ENCODE results near the gene RTL10.
A peak's percentile ranks its signal among the peaks of the same experiment; 100 is the strongest.

Gene RTL10, protein sequence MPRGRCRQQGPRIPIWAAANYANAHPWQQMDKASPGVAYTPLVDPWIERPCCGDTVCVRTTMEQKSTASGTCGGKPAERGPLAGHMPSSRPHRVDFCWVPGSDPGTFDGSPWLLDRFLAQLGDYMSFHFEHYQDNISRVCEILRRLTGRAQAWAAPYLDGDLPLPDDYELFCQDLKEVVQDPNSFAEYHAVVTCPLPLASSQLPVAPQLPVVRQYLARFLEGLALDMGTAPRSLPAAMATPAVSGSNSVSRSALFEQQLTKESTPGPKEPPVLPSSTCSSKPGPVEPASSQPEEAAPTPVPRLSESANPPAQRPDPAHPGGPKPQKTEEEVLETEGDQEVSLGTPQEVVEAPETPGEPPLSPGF

DNA sequence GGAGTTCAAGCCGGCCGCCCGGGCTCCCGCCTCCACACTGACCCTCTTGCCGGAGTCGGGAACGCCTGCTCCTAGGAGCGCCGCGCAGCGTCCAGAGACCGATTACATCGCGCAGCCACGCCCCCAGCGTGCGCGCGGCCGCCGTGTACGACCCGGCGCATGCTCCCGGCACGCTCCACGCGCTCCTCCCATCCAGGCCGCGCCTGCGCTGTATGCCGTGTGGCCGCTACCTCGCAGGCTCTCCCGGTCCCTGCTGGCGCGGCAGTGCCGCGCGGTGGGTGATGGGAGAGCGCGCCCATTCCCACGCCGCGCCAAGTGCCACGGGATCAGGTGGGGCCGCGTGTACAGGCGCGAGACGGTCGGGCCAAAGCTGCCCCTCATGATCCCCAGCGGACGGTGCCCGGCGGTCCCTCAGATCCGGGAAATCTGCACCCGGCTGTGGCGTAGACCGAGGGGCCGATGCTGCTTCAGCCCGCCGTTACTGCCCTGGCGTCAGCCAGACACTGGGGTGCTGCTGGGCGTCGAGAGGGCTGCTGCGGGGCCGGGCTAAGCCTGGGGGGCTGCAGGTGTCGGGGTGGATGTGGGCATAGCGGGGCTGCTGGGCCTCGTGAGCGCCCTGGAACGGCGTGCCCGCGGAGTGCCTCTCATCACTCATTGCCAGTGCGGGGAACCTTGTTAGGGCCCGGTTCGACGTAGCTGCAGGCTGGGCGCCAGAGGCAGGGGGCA, at the start of gene RTL10, which contains the start of gene GNB1L:
RTL10 (minus strand) TSS at position 97 of the 726 bp plus-strand sequence. CDS start 2,613 bp downstream, outside the sequence.
GNB1L (minus strand) TSS at position 97 of the 726 bp plus-strand sequence. CDS start 33,519 bp downstream, outside the sequence.
- peak; percentile 85 to 92 for DNase-seq (ENCODE audit: low read depth in 2 of 2)

DNA sequence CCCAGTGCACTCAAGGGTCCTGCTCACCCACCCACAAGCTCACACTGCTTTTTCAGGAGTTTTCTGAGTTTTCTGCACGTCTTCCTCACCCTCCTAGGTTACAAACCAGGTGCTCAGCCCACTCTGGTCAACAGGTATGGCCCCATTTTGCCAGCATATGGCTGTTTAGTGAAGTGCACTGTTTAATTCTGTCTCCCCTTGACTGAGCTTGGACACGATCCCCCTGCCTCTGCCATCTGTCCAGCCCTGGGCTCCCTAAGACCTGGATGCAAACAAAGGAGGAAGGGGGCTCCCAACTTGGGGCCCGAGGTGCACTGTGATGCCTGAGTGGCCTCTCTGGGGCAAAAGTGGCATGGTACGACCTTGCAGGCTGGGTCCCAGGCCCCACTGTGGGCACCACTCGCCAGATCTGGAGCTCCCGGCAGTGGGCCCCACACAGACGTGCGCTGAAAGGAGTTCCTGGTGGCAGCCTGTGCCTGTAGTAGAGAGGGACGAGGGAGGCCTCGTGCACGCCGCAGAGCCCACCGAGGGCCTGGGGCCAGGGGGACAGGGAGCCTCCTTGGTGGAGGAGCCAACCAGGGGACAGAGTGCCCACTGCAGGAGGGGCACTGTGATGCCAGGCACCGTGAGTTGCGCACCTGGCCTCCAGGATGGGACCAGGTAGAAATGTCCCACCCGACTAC, 49.6 kb upstream of the RTL10 start:
- DNase-seq (ENCODE audit: low read depth in 2 of 2) = no peak

DNA sequence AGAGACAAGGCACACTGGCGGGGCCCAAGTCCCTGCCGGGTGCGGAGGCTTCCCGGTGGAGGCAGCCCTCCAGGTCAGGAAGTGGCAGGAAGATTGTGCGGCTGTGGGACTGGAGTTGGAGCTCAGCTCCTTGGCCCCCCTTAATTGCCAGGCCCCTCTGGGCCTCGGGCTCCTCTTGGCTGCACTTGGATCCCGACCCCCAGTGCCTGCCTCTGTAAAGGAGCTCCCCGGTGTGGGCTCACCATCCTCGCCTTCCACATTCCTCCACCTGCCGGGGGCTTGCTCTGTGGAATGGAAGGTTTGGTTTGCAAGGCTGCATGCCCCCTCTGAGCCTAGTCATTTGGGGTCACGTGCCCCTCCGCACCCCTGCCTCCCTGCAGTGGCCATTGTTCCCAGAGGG, 48.8 kb upstream of the RTL10 start:
- no peak for DNase-seq (ENCODE audit: low read depth in 2 of 2)

DNA sequence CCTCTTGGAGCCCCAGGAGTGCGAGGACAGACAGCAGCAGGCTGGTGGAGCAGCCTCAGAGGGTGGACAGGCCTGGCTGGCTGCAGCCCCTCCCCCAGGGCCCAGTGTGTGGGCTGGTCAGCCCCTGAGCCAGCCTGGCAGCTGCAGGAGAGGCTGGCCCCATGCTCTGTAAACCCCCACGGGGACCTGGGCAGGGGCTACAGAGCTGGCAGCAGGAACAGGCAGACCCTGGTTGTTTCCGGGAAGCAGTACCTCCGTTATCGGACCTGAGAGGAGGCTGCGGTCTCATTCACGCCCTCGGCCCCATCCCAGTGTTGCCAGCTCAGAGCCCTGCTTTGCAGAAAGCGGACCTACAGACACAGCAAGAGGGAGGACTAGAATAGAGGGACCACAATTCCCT, 48.4 kb upstream of the RTL10 start:
- DNase-seq (ENCODE audit: low read depth in 2 of 2) = no peak

DNA sequence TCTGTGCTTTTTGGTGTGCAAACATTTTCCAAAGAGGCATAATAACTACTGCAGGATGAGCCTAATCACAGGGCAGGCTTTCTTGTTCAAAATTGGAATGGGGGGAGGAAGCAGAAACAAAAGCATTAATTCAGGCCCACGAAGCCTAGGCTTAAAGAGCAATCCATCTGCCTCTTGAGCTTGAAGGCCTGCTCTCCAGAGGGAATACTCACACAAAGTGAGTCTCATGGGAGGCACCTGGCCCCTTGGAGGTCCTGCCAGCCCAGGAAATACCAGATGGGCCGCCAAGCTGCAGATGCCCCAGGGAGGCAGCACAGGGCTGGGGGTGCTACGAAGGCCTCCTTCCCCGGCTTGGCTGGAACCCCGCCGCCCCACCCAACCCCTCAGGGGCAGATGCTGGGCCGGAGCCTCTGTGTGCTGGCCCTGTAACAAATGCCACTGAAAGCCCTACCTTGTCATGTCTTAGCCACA, 47.6 kb upstream of the RTL10 start:
- DNase-seq (ENCODE audit: low read depth in 2 of 2) = no peak

DNA sequence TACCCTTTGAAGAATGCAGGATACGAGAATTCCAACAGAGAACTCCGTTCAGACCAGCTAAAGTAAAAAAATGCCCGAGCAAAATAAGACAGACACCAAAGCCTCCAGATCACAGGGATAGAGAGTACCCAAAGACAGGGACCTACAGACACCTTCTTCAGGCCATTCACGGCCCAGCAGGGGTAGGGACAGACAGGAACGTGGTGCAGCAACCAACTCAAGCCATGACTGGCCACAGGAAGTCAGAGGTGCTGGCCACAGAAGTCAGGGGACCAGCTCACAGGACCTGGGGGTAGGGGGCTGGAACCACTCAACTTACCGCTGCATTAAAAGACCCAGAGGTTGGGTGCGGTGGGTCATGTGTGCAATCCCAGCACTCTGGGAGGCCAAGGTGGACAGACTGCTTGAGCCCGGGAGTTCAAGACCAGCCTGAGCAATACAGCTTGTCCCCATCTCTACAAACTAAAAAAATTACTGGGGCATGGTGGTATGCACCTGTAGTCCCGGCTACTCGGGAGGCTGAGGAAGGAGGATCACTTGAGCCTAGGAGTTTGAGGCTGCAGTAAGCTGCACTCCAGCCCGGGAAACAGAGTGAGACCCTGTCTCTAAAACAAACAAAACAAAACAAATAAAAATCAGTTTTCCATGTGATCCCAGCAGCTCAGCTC, 47.0 kb upstream of the RTL10 start:
- no peak for DNase-seq (ENCODE audit: low read depth in 2 of 2)

DNA sequence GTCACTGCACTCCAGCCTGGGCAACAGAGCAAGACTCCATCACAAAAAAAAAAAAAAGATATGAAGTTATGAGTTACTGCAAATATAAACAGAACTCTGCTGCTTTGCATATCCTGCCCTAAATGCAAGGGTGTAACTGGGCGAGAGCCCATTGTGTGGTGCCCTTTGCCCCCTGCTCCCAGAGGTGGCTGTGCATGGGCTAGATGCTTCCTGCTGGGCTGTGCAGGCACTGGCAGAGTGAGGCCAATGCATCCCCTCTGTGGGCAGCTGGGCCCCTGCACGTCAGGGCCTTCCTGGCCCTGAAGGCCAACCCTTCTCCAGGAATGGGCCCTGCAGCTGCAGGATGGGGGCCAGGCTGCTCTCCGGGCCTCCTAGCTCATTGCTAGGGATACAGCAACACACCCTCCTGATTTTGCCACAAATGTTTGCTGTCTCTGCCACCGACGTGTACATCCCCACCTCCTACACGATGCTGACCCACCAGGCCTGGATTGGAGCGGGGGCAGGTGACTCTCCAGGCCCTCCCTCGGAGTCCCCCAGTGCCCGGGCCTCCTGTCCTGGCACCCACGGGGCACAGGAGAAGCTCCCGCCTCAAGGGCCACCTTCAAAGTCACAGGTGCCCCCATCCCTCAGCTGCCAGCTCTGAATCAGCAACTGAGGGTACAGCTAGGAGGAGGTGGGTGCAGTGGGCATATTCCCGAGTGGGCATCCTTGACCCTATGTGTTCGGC, 46.2 kb upstream of the RTL10 start:
- no peak for DNase-seq (ENCODE audit: low read depth in 2 of 2)

DNA sequence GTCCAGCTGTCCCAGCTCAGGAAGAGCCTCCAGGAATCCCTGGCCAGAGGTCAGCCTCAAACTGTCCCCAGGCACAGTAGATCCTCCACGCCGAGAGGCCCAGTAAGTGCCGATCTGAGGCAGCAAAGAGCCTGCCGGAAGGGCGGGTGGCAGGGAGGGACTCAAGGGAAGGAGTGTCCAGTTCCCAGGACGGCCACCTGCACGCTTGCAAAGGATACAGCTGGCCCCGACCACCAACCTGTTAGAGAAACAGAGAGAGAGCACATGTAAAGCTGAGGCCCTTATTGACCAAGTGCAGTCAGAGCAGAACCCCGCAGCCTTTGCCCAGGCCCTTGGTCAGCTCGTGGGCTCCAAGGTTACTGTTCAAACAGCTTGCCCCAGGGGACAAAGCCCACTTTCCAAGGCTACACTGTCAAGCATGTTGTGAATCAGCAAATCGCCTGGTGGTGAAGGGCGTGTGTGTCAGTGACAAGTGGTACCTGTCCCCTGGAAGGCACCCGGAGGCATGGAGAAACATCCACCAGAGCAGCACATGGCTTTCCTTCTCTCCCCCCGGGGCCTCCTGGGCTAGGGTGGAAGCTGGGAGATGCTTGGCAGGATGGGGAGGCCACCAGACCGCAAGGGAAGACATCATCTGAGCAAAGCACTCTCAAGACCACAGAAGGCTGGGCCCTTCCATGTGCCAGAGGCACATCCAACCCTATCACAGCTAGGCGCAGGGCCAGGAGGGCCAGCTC, 44.3 kb upstream of the RTL10 start:
- no peak for DNase-seq (ENCODE audit: low read depth in 2 of 2)

DNA sequence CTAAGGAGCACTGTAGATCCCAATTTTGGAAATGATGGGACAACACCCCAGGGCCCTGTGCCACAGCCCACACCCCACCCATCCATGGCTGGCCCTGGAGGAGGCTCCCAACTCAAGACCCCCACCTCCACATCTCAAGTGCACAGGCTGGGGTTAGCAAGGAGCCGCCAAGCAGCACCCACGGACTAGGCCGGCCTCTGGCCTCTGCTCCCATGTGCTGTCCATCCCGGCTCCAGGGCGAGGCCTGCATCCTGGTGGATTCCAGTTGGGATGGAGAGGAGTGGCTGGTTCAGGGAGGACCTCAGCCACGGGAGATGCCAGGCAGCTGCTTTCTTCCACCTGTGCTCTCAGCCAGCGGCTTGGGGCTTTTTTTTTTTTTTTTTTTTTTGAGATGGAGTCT, 43.5 kb upstream of the RTL10 start:
- no peak for DNase-seq (ENCODE audit: low read depth in 2 of 2)

DNA sequence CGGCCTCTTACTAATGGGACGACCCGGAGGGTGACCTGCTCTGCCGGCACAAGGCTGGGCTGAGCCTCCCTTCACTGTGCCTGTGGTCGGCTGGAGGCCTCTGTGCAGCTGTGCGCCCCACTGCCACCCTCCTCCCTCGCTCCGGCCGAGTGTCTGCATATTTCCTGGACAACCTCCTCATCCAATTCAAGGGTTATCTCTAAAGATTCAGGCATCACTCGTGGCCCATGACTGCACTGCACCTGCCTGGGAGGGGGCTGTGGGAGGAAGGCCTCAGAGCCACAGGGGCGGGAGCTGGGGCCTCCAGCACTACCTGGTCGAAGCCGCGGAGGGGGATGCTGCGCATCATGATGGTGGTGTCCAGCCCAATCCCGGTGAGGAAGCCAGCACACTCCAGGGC, 43.1 kb upstream of the RTL10 start:
- no peak for DNase-seq (ENCODE audit: low read depth in 2 of 2)

DNA sequence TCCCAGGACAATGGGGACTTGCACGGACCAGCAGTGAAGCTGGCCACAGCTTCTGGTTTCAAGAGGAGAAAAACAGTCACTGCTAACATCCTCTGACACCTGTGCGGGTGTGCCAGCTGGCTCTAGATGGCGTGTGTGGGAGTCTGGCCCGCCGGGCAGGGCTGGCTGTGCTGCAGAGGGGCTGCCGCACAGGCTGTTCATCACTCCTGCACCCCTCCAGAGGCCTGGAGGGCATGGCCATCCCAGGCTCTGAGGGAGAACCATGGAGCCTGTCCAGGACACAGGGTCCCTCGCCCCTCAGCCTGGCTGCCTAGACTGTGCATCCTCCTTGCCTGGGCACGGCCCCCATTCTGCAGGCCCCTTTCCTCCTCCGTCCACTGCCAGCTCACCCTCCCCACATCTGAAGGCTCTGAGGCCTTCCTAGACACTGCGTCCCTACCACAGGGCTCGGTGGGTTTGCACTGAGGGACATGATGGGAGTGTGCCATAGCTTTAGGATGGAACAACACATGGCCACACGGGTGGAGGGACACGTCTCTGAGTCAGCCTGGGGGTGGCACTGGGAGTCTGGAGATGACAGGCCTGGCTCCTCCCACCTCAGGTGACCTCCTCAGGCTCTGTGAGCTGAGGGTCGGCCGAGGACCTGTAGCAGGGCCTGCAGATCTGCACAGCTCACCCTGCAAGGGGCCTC, 42.1 kb upstream of the RTL10 start:
- DNase-seq (ENCODE audit: low read depth in 2 of 2) = no peak

DNA sequence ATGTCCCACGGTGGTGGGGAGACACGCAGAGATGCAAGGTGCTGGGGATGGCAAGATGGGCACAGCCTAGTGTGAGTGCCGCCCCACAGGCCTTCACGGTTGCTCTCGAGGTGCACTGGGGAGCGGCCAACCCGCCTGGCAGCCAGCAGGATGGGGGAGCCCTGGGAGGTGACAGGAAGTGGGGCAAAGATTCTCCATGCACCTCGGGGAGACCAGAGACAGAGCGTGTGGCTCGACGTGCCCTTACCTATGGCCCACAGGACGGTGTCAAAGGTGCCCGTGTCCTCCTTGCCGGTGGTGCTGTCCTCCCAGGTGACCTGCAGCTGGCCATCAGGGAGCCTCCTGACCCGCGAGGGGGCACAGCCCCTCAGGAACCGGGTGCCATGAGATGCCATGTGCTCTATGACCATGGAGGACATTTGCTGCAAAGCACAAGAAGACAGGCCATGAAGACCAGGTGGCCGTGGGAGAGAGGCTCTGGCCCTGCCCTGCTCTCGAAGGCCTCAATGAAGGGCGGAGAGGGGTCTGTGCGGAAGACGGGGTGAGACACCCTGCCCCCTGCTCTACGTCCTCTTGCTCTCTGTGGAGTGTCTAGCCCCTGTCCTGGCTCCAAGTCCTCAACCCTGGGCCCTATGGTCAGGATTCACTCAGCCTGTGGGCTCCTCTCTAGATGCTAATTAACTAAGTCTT, 40.6 kb upstream of the RTL10 start:
- DNase-seq (ENCODE audit: low read depth in 2 of 2) = no peak

DNA sequence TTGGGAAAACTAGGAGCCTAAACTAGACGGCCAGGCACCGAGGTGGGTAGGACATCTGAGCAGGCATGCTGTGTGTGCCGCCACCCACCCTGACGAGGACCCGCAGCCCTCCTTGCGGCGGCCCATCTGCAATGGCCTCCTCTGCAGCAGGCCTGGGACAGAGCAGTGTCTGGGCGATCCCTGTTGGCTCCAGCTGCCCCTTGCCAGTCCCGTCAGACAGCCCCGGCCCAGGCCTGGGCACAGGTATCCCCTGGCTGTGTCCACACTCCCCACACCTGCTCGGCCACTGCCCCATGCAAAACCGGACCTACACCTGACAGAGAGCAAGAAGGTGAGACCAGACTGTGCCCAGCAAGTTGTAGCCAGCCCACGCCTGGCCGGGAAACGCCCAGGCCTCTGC, 38.7 kb upstream of the RTL10 start:
- no peak for DNase-seq (ENCODE audit: low read depth in 2 of 2)

DNA sequence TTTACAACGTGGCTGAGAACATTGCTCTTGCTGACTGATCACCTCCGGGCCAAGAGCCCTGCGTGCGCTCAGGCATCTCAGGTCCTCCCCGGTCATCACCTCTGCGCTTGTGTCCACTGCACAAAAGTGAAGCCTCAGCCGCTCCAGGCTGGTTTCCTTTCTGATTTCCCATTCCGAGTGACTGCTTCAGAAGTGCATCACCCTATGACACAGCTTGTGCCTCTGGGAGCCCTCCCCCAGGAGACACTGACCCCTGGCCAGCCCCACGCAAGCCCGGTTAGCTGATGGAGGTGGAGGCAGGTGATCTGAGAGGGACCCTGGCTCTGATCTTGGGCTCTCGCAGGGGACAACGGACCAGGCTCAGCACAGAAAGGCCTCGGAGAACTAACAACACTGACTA, 38.3 kb upstream of the RTL10 start:
- DNase-seq (ENCODE audit: low read depth in 2 of 2) = no peak

DNA sequence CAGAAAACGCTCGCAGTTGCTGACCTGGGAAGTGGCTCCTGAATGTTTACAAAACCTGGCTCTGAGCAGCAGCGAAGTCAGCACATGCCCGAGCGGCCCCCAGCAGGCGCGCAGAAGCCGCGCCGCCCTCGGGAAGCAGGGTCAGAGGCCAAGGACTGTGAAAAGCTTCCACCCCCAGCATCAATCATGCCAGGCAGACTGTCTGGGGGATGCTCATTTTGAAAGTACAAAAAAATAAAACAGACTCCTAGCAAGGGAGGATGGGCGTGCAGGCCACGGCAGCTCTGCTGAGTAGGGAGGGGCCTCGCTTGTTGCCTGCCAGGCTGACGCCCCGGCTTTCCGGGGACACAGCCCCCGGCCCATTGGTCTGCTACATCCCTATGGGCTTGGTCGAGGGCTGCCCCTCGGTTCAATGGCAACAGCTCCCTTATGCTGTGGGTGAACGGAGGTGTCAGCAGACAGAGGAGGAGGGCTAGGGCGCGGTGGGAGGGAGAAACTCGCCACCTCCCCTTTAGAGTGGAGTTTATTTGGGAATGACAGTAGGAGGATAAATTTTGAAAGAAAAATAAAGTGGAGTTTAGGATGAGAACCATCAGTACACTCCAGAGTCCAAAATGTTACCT, 37.7 kb upstream of the RTL10 start:
- DNase-seq (ENCODE audit: low read depth in 2 of 2) = no peak

DNA sequence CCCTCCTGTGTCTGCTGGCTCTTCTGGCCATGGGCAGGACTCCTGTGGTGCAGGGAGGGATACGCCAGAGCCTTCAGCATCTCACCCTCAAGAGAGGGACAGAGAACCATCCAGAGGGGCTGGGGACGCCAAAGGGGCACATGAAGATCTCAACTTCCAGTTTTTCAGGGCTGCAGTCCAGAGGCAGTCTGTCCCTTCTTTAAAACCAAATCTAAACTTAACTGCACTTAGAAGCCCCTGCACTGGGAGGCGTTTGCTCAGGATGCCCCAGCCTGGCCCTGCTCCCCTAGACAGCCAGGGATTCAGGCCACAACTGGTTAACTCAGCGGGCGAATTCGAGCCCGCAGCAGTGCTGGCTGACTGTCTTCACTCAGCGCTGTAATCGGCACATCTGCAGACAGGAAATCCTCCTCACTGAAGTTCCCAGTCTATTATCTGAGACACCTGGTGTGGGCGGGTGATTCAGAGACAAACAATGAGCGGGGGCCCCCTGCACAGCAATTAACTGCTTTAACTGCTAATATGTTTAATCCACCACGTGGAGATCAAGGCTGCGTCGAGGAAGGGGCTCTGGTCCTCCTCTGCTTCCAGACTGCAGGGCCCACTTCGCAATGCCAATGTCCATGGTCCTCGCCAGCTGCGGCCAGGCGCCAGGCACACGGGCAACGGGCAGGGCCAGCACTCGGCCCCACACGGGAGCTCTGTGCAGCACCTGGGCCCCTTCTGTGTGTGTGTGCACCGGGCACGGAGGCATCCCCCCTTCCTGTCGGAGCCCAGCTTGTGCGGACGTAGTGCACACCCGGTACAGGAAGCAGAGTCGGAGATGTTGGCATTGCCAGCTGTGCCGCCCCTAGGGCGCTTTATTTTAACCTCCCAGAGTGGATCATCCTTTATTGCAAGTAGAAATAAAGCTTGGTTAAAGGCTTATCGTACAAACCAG, 36.9 kb upstream of the RTL10 start:
- DNase-seq (ENCODE audit: low read depth in 2 of 2) = peak; percentile 40 to 44

DNA sequence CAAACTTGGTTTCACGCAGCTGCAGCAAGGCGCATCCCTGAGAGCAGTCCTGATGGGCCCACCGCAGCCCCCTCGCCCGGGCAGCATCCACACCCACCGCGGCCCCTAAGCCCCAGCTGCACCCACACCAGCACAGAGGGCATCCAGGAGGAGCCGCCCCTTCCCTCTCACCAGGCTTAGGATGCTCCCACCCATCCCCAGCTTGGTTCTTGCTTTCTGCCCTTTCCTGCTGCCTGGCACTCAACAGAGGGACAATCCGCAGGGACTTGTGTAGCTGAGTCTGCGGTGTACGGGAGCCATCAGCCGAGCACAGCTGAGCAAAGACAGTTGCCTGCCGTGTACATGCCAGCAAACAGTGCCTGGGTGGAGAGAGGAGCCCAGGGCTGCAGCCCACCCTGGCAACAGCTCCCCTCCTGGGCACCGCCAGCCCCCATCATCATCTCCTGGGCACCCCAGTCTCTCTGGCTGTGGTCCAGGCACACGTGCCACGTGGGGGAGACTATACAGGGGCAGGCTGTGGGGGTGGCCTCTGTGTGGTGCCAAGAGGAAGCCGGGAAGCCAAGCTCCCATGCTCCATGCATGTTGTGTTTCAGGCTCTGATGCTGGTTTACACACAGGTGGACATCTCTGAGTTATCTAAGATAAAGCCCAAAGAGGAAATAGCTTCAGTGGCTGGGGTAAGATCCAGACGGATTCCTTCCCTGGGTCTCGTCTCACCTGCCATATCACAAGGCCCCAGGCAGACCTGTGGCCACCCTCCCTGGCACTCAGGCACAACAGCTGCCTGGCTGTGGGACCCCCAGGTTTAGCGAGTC, 36.0 kb upstream of the RTL10 start:
- no peak for DNase-seq (ENCODE audit: low read depth in 2 of 2)
